ENCODE measurements around the gene TARDBP.
"Not testable (repeated sequence)": the region's sequence is repeated elsewhere in the genome, so short reads cannot be mapped to it uniquely, and the experiment has no call there.

The TARDBP gene

DNA sequence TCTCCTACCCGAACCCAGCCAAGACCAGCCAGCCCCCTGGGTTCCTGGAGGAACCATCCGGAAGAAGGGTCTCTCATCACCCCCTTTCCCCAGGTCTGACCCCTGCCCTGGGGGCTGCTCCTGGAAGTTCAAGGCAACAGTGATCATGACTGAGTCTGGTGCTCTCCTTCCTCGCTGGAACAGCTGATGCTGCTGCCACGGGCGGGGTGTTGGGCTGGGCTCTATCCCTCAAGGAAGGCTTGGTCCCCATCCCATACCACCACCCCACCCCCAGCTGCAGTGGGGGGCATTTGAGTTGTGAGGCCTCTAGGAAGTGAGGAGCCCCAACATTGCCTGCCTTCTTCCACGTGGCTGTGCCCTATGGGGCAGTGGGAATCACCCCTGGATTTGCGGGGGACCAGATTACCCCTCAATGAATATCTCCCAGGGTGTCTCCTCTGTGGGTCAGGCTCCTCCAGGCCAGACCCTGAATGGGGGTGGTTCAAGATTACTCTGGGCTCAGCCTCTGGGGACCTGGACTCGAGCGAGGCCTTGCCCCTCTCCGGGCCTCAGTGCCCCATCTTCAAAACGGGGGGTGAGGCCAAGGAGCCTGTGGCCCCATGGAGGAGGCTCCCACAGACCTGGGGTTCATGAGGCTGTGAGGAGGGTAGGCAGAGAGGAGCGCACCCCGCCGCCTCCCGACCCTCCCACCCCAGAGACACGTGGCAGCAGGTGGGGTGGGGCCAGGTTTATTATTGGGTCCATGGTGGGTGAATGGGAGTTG, 31.8 kb downstream of the TARDBP start:
- DNase-seq = no peak

DNA sequence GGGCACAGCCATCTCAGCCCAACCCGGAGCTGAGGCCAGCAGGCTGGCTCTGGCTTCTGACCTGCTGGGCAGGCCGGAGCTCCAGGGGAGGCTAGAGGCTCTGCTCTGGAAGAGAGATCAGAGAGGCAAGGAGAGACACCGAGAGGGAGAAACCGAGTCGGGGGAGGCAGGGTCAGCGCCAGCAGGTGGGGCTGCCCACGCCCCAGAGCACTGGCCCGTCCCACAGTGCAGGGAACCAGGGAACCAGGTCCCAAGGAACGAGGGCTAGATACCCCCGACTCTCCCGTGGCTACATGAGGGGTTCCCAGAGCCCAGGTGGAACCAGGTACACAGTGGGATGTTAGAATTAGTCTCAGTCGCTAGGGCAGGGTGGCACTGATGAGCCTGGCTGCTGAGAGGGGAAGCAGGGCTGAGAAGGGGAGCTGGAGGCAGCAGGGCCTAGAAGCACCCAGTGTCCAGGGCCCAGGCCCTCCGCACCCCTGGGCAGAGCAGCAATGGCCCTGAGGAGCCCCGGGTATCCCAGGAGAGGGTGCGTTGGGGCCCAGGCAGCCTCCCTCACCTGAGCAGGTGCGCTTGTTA, 32.5 kb downstream of the TARDBP start:
- no peak for DNase-seq

DNA sequence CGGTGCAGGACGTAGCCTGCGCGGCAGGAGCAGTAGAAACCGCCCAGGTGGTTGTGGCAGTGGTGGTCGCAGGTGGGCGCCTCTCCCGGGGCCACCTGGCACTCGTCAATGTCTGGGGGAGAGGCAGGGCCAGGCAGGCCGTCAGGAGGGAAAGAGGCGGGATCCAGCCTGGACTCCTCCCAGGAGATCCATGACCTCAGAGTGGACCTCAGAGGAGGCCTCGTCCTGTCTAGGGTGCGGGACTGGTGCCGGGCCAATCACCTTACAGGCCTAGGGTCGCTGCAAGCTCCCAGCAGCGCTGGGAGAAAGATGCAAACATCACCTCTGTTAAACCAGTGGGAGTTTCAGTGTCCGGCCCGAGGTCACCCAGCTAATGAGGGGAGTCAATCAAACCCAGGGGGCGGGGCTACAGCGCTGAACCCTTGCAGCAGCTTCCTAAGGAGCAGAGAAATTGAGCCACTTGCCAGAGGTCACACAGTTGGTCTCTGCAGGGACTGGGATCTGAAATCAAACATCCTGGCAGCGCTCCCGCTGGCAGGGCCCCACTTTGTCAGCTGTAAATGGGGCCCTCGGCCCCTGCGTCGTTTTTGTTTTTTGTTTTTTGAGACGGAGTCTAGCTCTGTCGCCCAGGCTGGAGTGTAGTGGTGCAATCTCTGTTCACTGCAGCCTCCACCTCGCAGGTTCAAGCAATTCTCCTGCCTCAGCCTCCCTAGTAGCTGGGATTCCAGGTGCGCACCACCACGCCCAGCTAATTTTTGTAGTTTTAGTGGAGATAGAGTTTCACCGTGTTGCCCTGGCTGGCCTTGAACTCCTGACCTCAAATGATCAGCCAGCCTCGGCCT, 33.2 kb downstream of the TARDBP start:
- DNase-seq = no peak

DNA sequence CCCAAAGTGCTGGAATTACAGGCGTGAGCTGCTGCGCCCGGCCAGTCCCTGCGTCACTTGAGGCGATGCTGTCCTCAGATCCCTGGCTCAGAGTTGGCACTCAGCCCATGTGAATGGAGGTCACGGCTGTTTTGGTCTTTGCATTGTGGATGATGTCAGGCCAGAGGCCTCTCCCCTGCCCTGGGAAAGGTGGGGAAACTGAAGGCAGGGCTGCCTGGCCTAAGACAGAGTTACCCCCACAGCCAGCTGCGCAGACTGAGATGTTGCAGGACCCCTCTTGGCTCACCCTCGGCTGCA, 33.8 kb downstream of the TARDBP start:
- no peak for DNase-seq

DNA sequence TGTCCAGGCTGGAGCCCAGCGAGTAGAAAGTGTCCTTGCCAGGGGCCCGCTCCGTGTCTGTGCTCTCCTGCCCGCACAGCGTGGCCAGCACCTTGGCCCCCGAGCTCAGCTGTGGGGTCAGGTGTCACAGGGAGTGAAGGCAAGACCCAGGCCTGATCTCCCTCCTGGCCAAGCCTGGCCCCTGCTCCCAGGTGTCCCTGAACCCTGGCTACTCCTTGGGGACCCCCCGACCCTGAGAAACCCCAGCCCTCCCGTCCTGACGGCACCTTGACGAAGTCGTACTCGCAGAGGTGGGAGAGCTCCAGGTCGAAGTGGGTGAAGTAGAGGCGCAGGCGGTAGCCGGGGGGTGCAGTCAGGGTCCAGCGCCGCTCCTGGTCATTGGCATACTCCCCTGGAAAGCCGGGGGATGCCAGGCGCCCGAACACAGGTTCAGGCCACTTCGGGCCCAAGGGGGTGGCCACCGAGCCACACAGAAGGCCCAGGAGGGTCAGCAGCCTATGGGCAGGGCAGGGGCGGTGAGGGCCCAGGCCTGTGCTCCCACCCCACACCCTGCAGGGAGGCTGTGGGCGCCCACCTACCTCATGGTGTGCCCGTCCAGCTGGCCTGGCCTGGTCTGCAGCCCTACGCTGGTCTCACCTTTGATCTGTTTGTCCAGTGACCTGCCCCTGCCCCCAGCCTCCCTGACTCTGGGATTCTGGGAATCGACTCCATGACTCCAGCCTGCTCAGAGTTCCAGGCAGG, 34.3 kb downstream of the TARDBP start, which contains the start of gene MASP2:
MASP2 (minus strand) TSS at position 615 of the 741 bp plus-strand sequence; CDS start at position 583, 32 bp downstream.
- DNase-seq = no peak

DNA sequence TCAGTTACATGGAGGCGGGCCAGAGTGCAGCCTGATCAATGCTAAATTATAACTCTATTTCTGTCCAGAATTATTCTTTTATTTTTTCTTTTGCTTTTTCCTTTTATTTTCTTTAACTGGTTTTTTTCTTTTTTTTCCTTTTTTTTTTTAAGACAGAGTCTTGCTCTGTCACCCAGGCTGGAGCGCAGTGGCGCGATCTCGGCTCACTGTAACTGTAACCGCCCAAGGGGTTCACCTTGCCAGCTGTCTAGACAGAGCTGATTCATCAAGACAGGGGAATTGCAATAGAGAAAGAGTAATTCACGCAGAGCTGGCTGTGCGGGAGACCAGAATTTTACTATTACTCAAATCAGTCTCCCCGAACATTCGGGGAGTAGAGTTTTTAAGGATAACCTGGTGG, 38.7 kb downstream of the TARDBP start:
- not testable (repeated sequence) for DNase-seq

DNA sequence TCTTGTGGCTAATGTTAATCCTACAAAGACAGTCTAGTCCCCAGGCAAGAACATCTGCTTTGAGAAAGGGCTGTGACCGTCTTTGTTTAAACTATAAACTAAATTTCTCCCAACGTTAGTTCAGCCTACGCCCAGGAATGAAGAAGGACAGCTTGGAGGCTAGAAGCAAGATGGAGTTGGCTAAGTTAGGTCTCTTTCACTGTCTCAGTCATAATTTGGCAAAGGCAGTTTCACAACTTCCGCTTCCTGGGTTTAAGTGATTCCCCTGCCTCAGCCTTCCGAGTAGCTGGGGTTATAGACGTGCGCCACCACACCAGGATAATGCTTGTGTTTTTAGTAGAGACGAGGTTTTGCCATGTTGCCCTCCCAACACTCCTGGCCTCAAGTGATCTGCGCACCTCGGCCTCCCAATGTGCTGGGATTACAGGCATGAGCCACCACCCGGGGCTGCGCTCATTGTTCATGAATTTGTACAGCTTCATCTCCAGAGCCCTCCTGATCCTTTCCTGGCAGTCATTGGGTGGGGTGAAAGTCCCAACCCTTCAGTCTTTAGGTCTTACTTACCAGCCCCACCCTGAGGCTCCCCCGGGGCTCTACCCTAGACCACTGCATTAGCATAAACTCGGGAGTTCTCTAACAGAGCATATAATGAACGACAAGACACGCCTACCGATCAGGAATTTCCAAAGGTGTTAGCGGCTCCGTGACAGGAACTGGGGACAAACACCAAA, 39.5 kb downstream of the TARDBP start:
- peak; percentile 17 for DNase-seq

DNA sequence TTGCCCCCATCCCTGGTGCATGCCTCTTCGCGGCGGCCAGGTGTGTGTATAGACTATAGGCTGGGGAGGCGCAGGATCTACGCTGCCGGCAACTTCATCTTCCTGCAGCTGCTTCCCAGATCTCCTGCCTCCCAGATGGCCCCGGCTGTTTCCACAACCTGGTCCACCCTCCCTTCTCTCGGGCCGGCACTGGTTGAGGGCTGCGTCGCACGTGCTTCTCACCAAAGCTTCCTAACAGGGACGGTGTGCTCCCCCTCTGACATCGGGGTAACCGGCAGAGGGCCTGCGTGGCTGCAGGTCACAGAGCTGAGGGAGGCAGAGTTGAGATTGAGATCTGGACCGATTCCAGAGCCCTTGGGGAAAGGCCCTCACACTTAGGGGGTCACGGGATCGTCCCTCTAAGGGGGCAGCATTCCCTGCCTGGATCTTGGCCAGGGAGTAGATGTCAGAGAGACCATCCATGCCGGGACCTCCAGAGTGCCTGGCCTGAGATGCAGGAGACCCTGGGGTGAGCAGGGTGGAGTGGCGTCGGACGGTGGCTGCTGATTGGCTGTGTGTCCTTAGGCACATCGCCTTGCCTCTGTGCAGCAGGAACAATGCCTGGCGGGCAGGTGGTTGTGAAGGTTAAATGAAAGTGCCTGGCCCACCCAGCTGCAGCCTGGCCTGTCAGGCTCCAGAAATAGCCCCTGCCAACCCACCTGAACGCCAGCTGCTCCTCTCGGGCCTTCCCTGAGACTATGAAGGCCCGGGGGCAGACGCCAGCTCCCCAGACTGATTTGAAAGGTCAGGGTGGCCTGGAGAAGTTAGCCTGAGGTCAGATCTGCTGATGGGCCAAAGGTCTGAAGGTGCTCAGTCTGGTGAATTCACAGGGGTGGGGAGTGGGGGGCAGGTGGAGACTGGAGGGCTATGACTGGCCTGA, 40.6 kb downstream of the TARDBP start:
- peak; percentile 19 for DNase-seq

DNA sequence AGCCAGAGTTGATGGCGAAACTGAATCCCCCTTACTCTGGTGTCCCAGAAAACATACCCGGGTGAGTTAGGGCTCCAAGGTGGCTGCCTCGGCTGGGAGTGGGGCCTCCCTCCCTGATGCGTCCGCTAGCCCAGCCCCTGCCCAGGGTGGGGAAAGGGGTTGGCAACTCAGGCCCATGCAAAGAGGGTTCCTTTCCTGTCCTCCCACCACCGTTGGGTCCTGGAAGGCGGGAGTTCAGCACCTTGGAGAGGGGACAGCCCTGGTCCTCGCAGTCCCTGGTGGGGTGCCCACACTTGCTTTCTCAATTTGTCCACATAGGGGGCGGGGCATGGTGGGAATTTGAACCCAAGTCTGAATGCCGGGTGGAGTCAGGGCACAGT, 41.3 kb downstream of the TARDBP start:
- peak; percentile 25 for DNase-seq

DNA sequence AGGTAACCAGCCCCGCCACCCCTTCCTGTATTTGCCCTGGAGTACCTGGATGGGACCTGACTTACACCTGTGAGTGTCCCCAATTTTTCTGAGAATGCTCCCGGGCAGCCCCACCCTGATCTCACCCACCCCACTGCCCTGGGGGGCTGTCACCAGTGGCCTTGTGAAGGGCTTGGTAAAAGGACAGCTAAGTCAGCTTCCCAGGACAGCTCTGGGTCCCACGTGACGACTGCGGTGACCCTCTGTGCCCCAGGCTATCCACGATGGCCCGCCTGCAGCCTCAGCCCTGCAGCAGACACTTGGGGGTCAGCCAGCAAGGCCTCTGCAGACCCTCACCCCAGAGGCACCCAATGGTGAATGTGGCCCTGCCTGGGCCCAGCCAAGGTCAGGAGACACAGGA, 41.7 kb downstream of the TARDBP start:
- DNase-seq = no peak

DNA sequence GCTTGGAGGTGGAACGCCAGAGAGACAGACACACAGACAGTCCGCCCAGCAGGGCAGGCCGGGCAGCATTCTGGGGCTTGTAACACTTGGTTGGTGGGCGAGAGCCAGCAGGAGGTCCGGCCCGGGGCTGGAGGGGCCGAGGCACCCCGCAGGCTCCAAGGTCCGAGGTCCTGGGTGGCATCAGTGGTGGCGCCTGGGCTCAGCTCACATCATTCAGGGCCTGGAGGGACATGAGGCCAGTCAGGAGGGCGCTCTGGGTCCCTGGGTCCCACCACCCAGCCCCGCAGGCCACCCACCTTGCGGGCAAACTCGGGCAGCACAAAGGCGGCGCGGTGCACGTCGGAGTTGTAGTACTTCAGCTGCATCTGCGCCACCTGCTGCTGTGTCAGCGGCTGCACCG, 42.2 kb downstream of the TARDBP start:
- no peak for DNase-seq

DNA sequence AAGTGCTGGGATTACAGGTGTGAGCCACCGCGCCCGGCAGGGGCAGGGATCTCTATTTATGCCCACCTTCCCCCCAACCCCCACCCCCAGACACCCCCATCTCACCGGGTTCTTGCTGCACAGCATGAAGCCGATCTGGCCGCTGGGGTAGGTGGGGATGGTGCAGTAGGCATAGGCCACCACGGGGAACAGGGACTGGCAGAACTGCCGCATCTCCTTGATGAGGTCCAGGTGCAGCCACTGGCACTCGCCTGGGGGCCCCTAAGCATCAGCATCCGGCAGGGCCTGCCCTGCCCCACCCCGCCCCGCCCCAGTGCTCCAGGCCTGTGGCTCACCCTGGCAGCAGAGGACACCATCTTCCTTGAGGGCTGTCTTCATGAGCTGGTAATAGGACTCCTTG, 43.2 kb downstream of the TARDBP start:
- no peak for DNase-seq

DNA sequence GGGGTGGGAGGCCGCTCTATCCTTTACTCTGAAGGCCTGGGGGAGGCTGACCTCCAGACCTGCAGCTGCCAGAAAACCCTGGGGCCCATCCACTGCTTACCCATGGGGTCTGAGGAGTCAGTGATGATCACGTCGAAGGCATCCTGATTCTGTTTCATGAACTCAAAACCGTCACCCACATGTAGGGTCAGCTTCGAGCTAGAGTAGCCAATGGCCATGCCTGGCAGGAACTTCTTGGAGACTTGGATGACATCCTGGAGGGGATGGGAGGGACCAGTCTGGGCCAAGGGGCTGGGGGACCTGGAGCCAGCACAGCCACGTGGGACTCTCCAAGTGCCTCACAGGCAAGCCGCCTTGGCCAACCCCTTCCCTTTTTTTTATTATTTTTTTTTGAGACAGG, 44.0 kb downstream of the TARDBP start:
- no peak for DNase-seq

DNA sequence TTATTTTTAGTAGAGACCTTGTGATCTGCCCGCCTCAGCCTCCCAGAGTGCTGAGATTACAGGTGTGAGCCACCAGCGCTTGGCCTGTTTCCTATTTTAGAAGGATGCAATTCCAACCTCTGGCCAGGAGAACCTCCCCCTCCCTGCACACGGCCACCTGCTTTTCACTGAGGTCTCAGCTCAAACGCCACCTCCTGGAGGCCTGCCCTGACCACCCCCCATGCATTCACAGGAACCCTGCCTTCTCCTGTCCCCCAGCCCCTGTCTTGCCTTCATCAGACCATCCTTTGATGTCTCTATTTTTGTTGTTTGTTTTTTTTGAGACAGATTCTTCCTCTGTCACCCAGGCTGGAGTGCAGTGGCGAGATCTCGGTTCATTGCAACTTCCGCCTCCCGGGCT, 45.0 kb downstream of the TARDBP start:
- no peak for DNase-seq

DNA sequence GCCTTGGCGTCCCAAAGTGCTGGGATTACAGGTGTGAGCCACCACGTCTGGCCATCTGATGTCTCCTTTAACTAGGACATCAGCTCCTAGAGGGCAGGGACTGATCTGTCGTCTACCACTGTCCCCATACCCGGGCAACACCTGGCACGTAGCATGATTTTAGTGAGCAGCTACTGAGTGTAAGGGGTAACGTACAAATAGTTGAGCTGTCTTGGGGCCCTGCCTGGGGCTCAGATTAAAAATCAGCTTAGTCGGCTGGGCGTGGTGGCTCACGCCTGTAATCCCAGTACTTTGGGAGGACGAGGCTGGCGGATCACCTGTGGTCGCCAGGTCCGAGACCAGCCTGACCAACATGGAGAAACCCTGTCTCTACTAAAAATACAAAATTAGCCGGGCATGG, 45.6 kb downstream of the TARDBP start:
- no peak for DNase-seq

DNA sequence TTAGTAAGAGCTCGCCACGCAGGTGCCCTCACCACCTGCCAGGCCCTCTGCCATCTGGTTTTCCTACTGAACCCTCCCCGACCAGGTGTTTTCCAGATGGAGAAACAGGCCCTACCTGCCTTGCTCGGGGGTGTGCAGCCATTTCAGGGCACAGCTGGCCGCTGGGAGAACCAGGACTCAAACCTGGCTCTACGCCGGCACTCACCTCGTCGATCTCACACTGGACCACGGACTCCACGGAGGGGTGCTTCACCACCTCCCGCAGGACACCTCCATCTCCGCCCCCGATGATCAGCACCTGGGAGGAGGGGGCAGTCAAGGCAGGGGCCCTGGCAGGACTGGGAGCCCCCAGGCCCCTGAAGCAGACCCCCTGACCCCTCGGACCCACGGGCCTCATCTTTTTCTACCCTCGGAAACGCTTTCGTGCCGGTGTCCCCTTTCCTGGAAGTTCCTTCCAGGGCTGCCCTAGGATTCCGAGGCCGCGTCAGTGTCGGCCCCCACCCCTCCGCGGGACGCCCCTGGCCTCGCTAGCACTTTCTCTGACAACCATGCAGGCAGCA, 46.2 kb downstream of the TARDBP start:
- DNase-seq = no peak

DNA sequence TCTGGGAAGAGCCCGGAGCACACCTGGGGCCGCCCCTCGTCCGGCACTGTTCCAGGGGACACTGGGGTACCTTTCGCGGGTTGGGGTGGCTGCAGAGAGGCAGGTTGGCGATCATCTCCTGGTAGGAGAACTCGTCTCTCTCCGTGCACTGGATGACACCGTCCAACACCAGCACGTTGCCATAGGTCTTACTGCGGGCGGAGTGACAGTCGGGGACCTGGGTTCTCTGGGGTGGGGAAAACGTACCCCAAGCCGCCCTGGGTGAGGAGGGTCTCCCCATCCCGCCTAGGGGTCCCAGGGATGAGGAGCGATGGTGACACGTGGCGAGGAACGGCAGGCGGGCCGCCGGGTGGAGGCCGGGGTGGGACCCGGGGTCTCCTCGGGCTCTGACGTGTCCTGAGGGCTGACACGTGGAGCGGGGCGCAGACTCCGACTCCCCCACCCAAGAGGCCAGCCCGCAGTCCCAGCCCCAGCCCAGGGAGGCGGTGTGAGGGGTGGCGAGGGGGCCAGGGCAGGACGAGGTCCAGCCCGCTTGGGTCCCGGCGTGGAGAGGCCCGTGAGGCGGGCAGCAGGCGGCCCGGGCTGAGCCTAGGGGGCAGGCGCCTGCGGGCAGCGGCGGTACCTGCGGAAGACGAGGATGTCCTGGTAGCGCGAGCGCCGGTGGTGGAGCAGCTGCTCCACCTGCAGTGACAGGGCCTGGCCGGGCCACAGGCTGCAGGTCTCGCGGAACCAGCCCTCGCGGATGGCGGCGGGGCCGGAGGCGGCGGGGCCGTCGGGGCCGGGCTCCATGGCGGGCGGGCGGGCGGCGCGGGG, 46.9 kb downstream of the TARDBP start:
- peak; percentile 25 for DNase-seq

DNA sequence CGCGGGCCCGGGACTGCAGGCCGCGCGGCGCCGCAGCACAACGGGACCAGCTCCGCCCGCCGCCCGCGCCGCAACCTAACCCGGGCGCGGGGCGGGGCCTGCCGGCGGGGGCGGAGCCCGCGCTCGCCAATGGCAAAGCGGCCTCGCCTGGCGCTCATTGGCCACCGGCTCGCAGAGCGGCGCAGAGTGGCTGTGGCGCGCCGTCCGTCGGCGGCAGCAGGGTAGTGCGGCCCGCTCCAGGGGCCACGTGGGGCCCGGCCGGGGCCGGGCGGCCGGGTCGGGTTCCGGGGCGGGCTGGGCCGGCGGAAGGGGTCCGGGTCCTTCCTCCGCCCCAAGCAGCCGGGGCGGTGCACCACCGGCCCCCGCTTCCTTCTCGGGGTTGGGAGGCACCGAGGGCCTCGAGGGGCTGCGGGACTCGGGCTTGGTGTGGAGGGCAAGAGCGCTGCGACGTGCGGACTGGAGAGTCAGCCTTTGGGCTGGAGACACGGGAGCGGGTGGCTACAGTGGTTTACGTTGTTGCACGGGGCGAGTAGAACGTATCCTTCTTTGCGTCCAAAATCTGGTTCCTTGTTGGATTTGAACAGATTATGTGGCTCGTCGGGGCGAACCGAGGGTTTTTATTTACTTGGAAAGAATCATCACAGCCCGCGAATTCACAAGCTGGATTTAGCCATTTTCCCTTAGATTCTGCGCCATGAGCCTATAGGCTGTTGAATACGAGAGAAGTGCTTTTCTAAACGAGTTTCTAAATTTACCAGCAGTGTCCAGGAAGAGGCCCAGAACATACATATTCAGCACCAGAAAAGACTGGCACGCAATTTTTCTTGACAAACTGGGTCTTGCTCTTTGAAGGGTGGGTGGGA, 47.7 kb downstream of the TARDBP start, which contains the start of gene SRM:
SRM (minus strand) TSS at position 51 of the 863 bp plus-strand sequence. CDS start 75 bp downstream, outside the sequence.
- peak; percentile 90 for DNase-seq
